ENCODE measurements around the gene HSPBP1.

- no peak for TF ChIP-seq POLR2A (IDR thresholded peaks at IDR 0.05)
- TF ChIP-seq CTCF (IDR thresholded peaks at IDR 0.05): no peak
Observed at GRCh38 chr19:55262359-55262758, 17.6 kb downstream of the HSPBP1 start.

Measured in adrenal gland (tissue), 5 donors.